Measurements from ENCODE around the gene C3orf80.

GRCh38 chr3:160183345-160184076 lies 41.7 kb upstream of the C3orf80 start:
- no peak for TF ChIP-seq CTCF (IDR thresholded peaks at IDR 0.05)
- no peak for TF ChIP-seq POLR2A (IDR thresholded peaks at IDR 0.05)
